Neural progenitor cell (in vitro differentiated cells): Measurements from ENCODE around the gene MT1X. TPM values are rescaled to one million over a fixed set of nuclear protein-coding genes. Genes with fewer than 3 reads are reported as not detected.

Experiments
- DNase-seq: peaks from one replicate; pipeline ENCODE4 v3.0.0-alpha.2; 2016; ENCODE audit warnings: low spot score
- H2AFZ ChIP-seq: fragments of 200-600 bp; sonication (generic); replicated peaks from 2 replicates; pipeline ENCODE4 v1.6.1; 2016; ENCODE audit warnings: antibody characterized with exemption
- H3F3A ChIP-seq: fragments of 200-600 bp; sonication (generic); 2 replicates; pipeline ENCODE4 v1.6.1; 2016; ENCODE audit warnings: antibody characterized with exemption, low read depth
- H3K27ac ChIP-seq: fragments of 200-600 bp; sonication (generic); 2 replicates; pipeline ENCODE4 v1.5.1; 2016; ENCODE audit warnings: mild to moderate bottlenecking
- H3K27me3 ChIP-seq: fragments of 200-600 bp; sonication (generic); 2 replicates; pipeline ENCODE4 v1.6.1; 2016; ENCODE audit warnings: mild to moderate bottlenecking, moderate library complexity
- H3K36me3 ChIP-seq: fragments of 200-600 bp; sonication (generic); 2 replicates; pipeline ENCODE4 v1.5.1; 2016
- H3K4me1 ChIP-seq: fragments of 200-600 bp; sonication (generic); 2 replicates; pipeline ENCODE4 v1.6.1; 2016; ENCODE audit warnings: mixed run types
- H3K4me2 ChIP-seq: fragments of 200-600 bp; sonication (generic); 2 replicates; pipeline ENCODE4 v1.6.1; 2016
- H3K4me3 ChIP-seq: fragments of 200-600 bp; sonication (generic); 2 replicates; pipeline ENCODE4 v1.5.1; 2016
- H3K79me2 ChIP-seq: fragments of 200-600 bp; sonication (generic); 2 replicates; pipeline ENCODE4 v1.6.1; 2016; ENCODE audit warnings: low read depth
- H3K9ac ChIP-seq: fragments of 200-600 bp; sonication (generic); 2 replicates; pipeline ENCODE4 v1.6.1; 2016
- H3K9me3 ChIP-seq: fragments of 200-600 bp; sonication (generic); 2 replicates; pipeline ENCODE4 v1.5.1; 2016; ENCODE audit warnings: low read depth
- H4K20me1 ChIP-seq: fragments of 200-600 bp; sonication (generic); 2 replicates; pipeline ENCODE4 v1.6.1; 2016; ENCODE audit warnings: low read depth
- H3K27ac Mint-ChIP-seq: 3 replicates; pipeline ENCODE4 v1.8.0; 2021; ENCODE audit warnings: mixed read lengths
- H3K27me3 Mint-ChIP-seq: 2 replicates; pipeline ENCODE4 v1.8.0; 2022; ENCODE audit warnings: low read depth, mild to moderate bottlenecking, inconsistent platforms, moderate library complexity, mixed read lengths; ENCODE audit not compliant: insufficient read depth
- H3K36me3 Mint-ChIP-seq: 3 replicates; pipeline ENCODE4 v1.8.0; 2021; ENCODE audit warnings: mixed read lengths
- H3K4me1 Mint-ChIP-seq: 3 replicates; pipeline ENCODE4 v1.8.0; 2021; ENCODE audit warnings: mixed read lengths
- H3K4me3 Mint-ChIP-seq: 3 replicates; pipeline ENCODE4 v1.8.0; 2021; ENCODE audit warnings: mild to moderate bottlenecking, moderate library complexity, mixed read lengths
- H3K9me3 Mint-ChIP-seq: 3 replicates; pipeline ENCODE4 v1.8.0; 2020; ENCODE audit warnings: mixed read lengths
- CTCF ChIP-seq: fragments of 200-600 bp; sonication (generic); IDR thresholded peaks from 2 replicates; pipeline ENCODE4 v1.5.1; 2017; ENCODE audit warnings: antibody characterized with exemption, mild to moderate bottlenecking
- EZH2 ChIP-seq: fragments of 200-600 bp; sonication (generic); IDR thresholded peaks from 2 replicates; pipeline ENCODE4 v1.6.1; 2017; ENCODE audit warnings: antibody characterized with exemption, mild to moderate bottlenecking, moderate library complexity
- EZH2phosphoT487 ChIP-seq: fragments of 200-600 bp; sonication (generic); IDR thresholded peaks from 2 replicates; pipeline ENCODE4 v1.6.1; 2017; ENCODE audit warnings: antibody characterized with exemption
- total RNA-seq: library from RNA; depleted of rRNA; stranded (reverse); fragments of >200 nt; gene quantifications from 2 replicates; pipeline ENCODE4 v1.2.3, GENCODE V29; 2015; ENCODE audit warnings: low replicate concordance

MT1X gene
- total RNA-seq, result 4.4 TPM in 1 of 2 replicates, not detected in the other

DNA sequence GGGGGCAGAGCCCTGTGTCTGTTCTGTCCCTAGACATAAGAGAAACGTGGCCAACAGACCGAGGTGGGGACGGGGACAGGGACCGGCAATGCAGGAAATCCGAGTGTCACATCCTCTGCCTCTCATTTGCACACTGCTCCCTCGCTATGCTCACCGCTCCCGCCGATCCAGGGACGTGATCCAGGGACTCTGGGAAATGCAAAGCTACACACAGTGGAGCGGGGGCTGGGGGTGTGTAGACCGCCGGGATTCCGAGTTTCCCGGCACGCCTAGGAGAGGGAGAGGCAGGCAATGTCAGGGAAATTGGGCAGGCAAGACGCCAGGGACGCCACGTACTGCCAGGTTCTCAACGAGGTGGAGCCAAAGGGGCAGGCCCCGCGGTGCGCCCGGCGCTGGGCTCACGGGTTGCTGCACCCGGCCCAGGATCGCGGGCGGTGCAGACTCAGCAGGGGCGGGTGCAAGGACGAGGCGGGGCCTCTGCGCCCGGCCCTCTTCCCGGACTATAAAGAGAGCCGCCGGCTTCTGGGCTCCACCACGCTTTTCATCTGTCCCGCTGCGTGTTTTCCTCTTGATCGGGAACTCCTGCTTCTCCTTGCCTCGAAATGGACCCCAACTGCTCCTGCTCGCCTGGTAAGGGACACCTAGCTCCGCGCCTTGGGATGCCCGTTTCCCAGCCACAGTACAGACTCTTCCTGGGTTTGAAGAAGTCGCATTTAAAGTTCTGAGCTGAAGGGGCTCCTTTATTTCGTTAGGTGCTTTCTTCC lies at the start of gene MT1X:
Gene MT1X, plus strand, starts transcription at position 532 of the 764 bp plus-strand sequence. Its CDS starts 71 bp downstream, at position 603.
- H3K27ac ChIP-seq, result no peak within 1 kb of the TSS
- no peaks in the 10 kb centered on the region for H4K20me1 ChIP-seq
- peaks cover 5% of the 10 kb centered on the region for H3F3A ChIP-seq
- TF ChIP-seq EZH2 (no peak), EZH2phosphoT487 (peak; percentile 46), CTCF (no peak)
- peak within 1 kb of the TSS; percentile 90 for H2AFZ ChIP-seq
- peak within 1 kb of the TSS; percentile 89 for H3K4me3 Mint-ChIP-seq
- H3K4me1 Mint-ChIP-seq, result peaks cover 22% of the 10 kb centered on the region
- peak within 1 kb of the TSS; percentile 93 for H3K4me2 ChIP-seq
- H3K4me3 ChIP-seq, result peak within 1 kb of the TSS; percentile 58
- H3K27ac Mint-ChIP-seq, result no peak within 1 kb of the TSS
- H3K36me3 ChIP-seq, result no peaks in the 10 kb centered on the region
- peaks cover 76% of the 10 kb centered on the region for H3K27me3 ChIP-seq
- H3K9ac ChIP-seq, result no peak within 1 kb of the TSS
- H3K9me3 ChIP-seq, result no peaks in the 10 kb centered on the region
- H3K4me1 ChIP-seq, result peaks cover 5% of the 10 kb centered on the region
- no peaks in the 10 kb centered on the region for H3K79me2 ChIP-seq
- H3K36me3 Mint-ChIP-seq, result peaks cover 3% of the 10 kb centered on the region
- H3K27me3 Mint-ChIP-seq, result peaks cover 14% of the 10 kb centered on the region
- DNase-seq, result peak; percentile 80
- H3K9me3 Mint-ChIP-seq, result peaks cover 7% of the 10 kb centered on the region

DNA sequence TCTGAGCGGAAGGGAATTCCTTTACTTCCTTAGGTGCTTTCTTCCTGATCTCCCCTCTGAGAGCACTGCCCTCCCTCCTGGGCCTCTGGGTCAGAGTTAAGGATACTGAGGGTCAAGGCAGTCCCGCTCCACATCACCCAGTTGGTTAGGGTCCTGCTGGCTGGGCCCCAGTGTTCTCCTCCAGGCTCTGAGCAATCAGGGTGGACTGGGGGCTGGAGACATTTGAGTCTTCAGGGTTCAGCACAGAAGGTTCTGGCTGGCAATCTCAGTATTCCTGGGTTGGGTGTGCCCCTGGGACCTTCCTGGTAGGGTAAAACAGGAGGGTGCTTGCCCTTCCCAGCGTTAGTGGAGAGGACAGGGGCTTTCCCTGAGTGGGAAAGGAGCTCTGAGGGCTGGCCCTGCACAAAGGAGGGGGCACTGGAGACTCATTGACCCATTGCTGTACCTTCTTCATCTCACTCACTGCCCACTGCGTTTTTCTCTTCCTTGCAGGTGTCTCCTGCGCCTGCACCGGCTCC lies 49.4 kb upstream of the MT1X start:
- Histone ChIP-seq H3K27ac (no peak overlapping the region), H3K4me1 (peaks cover 16% of the 10 kb centered on the region), H3K79me2 (no peaks in the 10 kb centered on the region), H3K36me3 (no peaks in the 10 kb centered on the region), H3K4me3 (peak overlapping the region; percentile 47), H3K9ac (no peak overlapping the region), H2AFZ (no peak overlapping the region), H4K20me1 (peaks cover 71% of the 10 kb centered on the region), H3K27me3 (peaks cover 100% of the 10 kb centered on the region), H3K9me3 (no peaks in the 10 kb centered on the region), H3K4me2 (peak overlapping the region; percentile 83), H3F3A (no peaks in the 10 kb centered on the region)
- TF ChIP-seq CTCF (no peak), EZH2phosphoT487 (no peak), EZH2 (no peak)
- Mint-ChIP-seq H3K36me3 (no peaks in the 10 kb centered on the region), H3K9me3 (peaks cover 3% of the 10 kb centered on the region), H3K4me3 (peak overlapping the region; percentile 72), H3K27me3 (peaks cover 88% of the 10 kb centered on the region), H3K4me1 (peaks cover 17% of the 10 kb centered on the region), H3K27ac (no peak overlapping the region)
- no peak for DNase-seq

GRCh38 chr16:56633535-56633934 lies 48.7 kb upstream of the MT1X start:
- H3K27me3 Mint-ChIP-seq, result peaks cover 92% of the 10 kb centered on the region
- H3K4me3 Mint-ChIP-seq, result no peak overlapping the region
- H3K4me3 ChIP-seq, result no peak overlapping the region

More at GRCh38 chr16:56633535-56633934, 48.7 kb upstream of the MT1X start:
- Histone ChIP-seq H3K4me2 (no peak overlapping the region), H3K36me3 (no peaks in the 10 kb centered on the region), H3K4me1 (peaks cover 16% of the 10 kb centered on the region), H3K79me2 (no peaks in the 10 kb centered on the region), H3K9ac (no peak overlapping the region), H3F3A (no peaks in the 10 kb centered on the region), H3K27ac (no peak overlapping the region), H2AFZ (no peak overlapping the region), H3K27me3 (peaks cover 100% of the 10 kb centered on the region), H3K9me3 (no peaks in the 10 kb centered on the region), H4K20me1 (peaks cover 73% of the 10 kb centered on the region)
- TF ChIP-seq CTCF (no peak), EZH2 (no peak), EZH2phosphoT487 (no peak)
- peaks cover 17% of the 10 kb centered on the region for H3K4me1 Mint-ChIP-seq
- peaks cover 3% of the 10 kb centered on the region for H3K9me3 Mint-ChIP-seq
- no peak overlapping the region for H3K27ac Mint-ChIP-seq
- DNase-seq, result no peak
- no peaks in the 10 kb centered on the region for H3K36me3 Mint-ChIP-seq
